Left lung (tissue), 10 donors: Measurements from ENCODE around the gene SEC22C. TPM values are rescaled to one million over a fixed set of nuclear protein-coding genes. Genes with fewer than 3 reads are reported as not detected.

Experiments
- ATAC-seq: fragments of 200-7000 bp; cut with Tn5 transposase; one replicate; pipeline ENCODE4 v1.9.1; 2020; ENCODE audit warnings: moderate library complexity
- DNase-seq, 4 donors: peaks; one replicate each; pipeline ENCODE4 v3.0.0-alpha.2; 2013 to 2020
- H3K27ac ChIP-seq, 2 donors: fragments of 200-600 bp; sonication (generic) in 1 of 2; one replicate each; pipeline versions ENCODE4 v1.5.0 to v1.8.0; 2020 to 2021
- H3K27me3 ChIP-seq, 2 donors: fragments of 200-600 bp; sonication (generic) in 1 of 2; one replicate each; pipeline versions ENCODE4 v1.5.0 to v1.8.0; 2020 to 2021
- H3K36me3 ChIP-seq, 2 donors: fragments of 200-600 bp; sonication (generic) in 1 of 2; one replicate each; pipeline versions ENCODE4 v1.5.0 to v1.8.0; 2020 to 2021
- H3K4me1 ChIP-seq, 2 donors: fragments of 200-600 bp; one replicate each; pipeline ENCODE4 v1.8.0; 2021
- H3K4me3 ChIP-seq, 2 donors: fragments of 200-600 bp; sonication (generic) in 1 of 2; one replicate each; pipeline versions ENCODE4 v1.5.0 to v1.8.0; 2020 to 2021; ENCODE audit warnings: mild to moderate bottlenecking in 1 of 2
- H3K9me3 ChIP-seq, 2 donors: fragments of 200-600 bp; sonication (generic) in 1 of 2; one replicate each; pipeline versions ENCODE4 v1.5.0 to v1.8.0; 2020 to 2021
- intact Hi-C, 2 donors: fragments of 100-400 bp; cut with DNase I; formaldehyde crosslinking; loops; one replicate each; pipeline versions ENCODE4 v1.11.2 to v1.14.2; 2022
- polyA plus RNA-seq, 6 donors: library from polyadenylated mRNA; unstranded; fragments of 120-200 nt; gene quantifications; one replicate each; pipeline ENCODE4 v1.2.1, GENCODE V29; 2013; ENCODE audit not compliant: insufficient read length in 6 of 6
- total RNA-seq, 2 donors: library from RNA; stranded (reverse); fragmentation: NEBNext Ultra II Directional; extraction: Animal tissue kit (Norgen Biotek cat#: 25700); gene quantifications; one replicate each; pipeline ENCODE4 v1.2.1, GENCODE V29; 2021
- TF ChIP-seq, protein P1 (sequence below), 2 donors: fragments of 200-600 bp; sonication (generic) in 1 of 2; IDR thresholded peaks; one replicate each; pipeline versions ENCODE4 v1.5.0 to v1.8.0; 2021; ENCODE audit warnings: antibody characterized with exemption in 2 of 2
- donor health status: DM: no; HTN: yes; CAD: no.
- donor health status: DM: no; HTN: no; CAD: no.

SEC22C gene
- total and polyA plus RNA-seq, 8 donors, result 40.9 to 55.2 (median 46.1) TPM

DNA sequence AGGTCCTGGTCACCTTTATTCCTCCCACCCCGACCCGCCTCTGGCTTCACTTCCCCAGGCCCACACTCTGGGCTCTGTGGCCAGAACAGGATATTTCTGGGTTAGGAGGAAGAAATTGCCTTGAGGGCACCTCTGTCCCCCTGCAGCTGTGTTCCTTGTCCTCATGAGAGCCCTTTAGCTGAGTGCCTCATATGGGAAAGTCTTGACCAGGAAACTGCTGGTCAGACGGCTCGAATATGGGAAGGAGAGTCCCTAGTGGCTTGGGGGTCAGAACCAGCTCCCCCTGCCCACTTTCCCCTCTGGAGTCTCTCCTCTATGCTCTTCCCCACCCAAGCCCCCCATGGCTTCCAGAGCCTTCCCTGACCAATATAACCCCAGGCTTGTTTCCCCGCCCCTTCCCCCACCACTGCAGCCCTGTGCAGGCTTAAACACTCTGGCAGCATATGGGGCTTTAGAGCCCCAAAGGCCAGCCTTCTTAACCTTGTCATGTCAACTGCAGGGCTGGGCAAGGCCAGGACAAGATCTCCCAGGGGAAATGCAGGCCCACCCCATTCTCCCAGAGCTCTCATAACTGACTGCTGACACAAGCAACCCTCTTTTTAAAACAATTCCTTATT, 36.4 kb downstream of the SEC22C start:
- Histone ChIP-seq H3K27ac (peak overlapping the region; percentile 79 to 80), H3K27me3 (no peaks in the 10 kb centered on the region), H3K9me3 (no peaks in the 10 kb centered on the region), H3K4me3 (no peak overlapping the region), H3K4me1 (peaks cover 21 to 57% of the 10 kb centered on the region in 2 donors), H3K36me3 (peaks cover 0 to 17% of the 10 kb centered on the region in 2 donors)
- TF ChIP-seq, protein P1, sequence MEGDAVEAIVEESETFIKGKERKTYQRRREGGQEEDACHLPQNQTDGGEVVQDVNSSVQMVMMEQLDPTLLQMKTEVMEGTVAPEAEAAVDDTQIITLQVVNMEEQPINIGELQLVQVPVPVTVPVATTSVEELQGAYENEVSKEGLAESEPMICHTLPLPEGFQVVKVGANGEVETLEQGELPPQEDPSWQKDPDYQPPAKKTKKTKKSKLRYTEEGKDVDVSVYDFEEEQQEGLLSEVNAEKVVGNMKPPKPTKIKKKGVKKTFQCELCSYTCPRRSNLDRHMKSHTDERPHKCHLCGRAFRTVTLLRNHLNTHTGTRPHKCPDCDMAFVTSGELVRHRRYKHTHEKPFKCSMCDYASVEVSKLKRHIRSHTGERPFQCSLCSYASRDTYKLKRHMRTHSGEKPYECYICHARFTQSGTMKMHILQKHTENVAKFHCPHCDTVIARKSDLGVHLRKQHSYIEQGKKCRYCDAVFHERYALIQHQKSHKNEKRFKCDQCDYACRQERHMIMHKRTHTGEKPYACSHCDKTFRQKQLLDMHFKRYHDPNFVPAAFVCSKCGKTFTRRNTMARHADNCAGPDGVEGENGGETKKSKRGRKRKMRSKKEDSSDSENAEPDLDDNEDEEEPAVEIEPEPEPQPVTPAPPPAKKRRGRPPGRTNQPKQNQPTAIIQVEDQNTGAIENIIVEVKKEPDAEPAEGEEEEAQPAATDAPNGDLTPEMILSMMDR (IDR thresholded peaks at IDR 0.05), result no peak
- DNase-seq, result no peak
- ATAC-seq, result peak; percentile 72
- intact Hi-C loops, result no loop called here

DNA sequence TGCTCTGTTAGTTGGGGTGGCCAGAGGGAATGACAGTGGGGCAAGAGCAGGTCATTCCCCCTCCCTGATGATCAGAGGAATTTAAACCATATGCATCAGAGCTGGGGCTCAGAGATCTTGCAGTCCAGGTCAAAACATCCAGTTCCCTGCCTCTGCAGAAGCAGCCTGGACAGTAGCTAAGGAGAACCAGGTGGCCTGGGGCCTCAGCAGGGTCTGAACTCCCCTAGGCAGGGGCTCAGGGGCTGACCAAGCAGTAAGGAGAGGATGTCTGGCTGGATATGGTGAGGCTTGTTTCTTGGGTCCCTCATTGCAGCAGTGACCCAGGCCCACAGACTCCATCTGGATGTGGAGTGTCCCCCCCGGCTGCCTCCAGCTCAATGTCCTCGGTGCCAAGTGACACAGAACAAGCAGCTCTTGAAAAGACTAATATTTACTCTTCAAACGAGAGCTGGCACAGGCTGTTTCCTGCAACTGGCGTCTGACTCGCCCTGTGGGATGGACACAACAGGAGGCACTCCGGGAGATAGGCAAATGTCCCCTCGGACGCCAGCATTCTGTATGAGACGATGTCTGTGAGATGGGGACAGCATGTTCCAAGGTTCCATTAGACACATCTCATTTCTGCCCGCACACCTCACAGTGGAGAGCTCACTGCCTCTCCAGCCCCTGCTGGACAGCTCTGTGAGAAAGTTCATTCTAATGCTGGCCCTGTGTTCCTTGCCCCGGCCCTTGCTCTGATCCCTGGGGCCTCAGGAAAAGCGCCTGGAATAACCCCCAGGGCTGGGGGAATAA, 37.1 kb downstream of the SEC22C start:
- H3K4me3 ChIP-seq, result no peak overlapping the region
- H3K36me3 ChIP-seq, result peaks cover 0 to 11% of the 10 kb centered on the region in 2 donors
- H3K4me1 ChIP-seq, result peaks cover 21 to 63% of the 10 kb centered on the region in 2 donors
- no peaks in the 10 kb centered on the region for H3K27me3 ChIP-seq
- peak; percentile 83 for ATAC-seq
- intact Hi-C loops, result no loop called here
- peak overlapping the region; percentile 79 to 80 for H3K27ac ChIP-seq
- TF ChIP-seq, protein P1 (IDR thresholded peaks at IDR 0.05), result no peak
- peak in 3 of 4 donors; percentile 38 to 72 (median 69) for DNase-seq
- no peaks in the 10 kb centered on the region for H3K9me3 ChIP-seq

DNA sequence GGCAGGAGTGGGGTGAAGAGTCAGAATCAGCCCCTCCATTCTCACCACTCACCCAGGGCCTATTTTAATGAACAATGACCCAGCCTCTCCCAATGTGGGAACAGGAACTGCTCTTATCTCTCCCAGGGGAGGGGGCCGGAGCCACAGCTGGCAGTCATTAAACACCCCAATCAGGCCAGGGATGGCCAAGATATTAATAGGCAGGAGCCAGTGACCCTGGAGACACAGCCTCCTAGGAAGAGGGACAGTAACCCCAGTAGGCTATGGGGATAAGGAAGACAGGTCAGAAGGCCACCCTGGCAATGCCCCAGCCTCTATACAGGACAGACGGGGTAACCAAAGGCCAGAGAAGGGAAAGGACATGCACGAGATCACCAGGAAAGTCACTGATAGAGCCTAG, 40.7 kb downstream of the SEC22C start:
- no peak overlapping the region for H3K4me3 ChIP-seq

DNA sequence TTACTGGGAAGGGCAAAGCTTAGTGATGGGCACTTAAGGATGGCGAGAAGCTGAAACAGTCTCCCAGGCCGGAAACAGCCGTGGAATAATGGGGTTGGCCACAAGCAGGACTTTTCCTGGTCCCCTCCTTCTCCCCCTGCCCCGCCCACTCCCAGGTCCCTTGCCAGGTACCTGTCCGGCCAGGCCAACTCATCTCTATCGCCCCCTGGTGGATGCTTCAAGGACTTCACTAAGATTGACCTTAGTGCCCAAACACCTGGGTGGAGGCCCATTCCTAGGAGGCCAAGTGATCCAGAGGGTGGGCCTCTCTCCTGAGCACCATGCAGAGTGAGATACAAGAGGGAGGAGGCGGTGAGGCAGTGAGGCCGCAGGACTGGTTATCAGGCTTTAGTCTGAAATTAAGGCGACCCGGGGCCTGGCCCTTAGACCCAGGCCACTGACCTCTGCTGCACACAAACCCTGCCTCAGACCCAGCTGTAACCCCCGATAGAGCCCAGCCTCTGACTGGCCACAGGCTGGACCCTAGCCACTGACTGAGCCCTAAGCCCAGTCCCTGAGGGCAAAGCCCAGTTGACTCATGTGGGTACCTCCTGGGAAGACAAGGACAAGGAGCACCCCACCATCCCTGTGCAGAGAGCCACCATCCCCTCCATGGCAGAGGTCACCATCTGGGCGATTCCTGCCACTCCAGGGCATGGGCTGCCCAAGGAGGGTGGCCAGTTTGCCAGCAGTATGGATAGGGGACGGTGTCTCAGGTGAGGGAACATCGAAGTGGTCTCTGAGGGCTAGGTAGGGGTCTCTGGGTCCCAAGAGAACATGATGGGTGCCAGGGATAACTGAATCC, 41.7 kb downstream of the SEC22C start:
- H3K4me1 ChIP-seq, result peaks cover 11 to 39% of the 10 kb centered on the region in 2 donors
- H3K27ac ChIP-seq, result peak overlapping the region in 1 of 2 donors; percentile 31
- peak; percentile 74 for ATAC-seq
- intact Hi-C loops, result no loop called here
- no peaks in the 10 kb centered on the region for H3K27me3 ChIP-seq
- no peaks in the 10 kb centered on the region for H3K36me3 ChIP-seq
- TF ChIP-seq, protein P1 (IDR thresholded peaks at IDR 0.05), result peak; percentile 67 to 81
- H3K9me3 ChIP-seq, result no peaks in the 10 kb centered on the region
- H3K4me3 ChIP-seq, result no peak overlapping the region
- DNase-seq, result peak; percentile 14 to 85 (median 56)

More for the DNA sequence above, 40.7 kb downstream of the SEC22C start:
- Histone ChIP-seq H3K4me1 (peaks cover 17 to 49% of the 10 kb centered on the region in 2 donors), H3K36me3 (no peaks in the 10 kb centered on the region), H3K27ac (no peak overlapping the region), H3K27me3 (no peaks in the 10 kb centered on the region), H3K9me3 (no peaks in the 10 kb centered on the region)
- ATAC-seq, result no peak
- TF ChIP-seq, protein P1 (IDR thresholded peaks at IDR 0.05), result no peak
- intact Hi-C loops, result no loop called here
- peak in 1 of 4 donors; percentile 15 for DNase-seq
